ENCODE measurements around the gene TIMM23B.
"Not testable (repeated sequence)": the region's sequence is repeated elsewhere in the genome, so short reads cannot be mapped to it uniquely, and the experiment has no call there.

The TIMM23B gene

DNA sequence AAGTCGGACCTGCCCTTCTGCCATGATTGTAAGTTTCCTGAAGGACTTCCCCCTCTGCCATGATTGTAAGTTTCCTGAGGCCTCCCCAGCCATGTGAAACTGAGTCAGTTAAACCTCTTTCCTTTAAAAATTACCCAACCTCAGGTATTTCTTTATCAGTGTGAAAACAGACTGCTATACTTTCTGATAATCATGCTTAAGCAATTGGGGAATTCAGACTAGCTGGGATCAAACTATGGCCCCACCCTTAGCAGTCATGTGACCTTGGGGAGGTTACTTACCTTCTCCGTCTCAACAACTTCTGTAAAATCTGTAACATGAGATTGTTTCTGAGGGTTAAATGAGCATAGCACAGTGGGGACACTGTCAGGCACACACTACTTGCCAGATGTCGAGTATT lies 45.4 kb downstream of the TIMM23B start:
- not testable (repeated sequence) for DNase-seq

GRCh38 chr10:49988376-49988775 lies 46.5 kb downstream of the TIMM23B start, which contains the start of gene AGAP6:
Gene AGAP6, plus strand, starts transcription at chr10:49988406. Its CDS starts 310 bp downstream, at chr10:49988716.
- DNase-seq = not testable (repeated sequence)

DNA sequence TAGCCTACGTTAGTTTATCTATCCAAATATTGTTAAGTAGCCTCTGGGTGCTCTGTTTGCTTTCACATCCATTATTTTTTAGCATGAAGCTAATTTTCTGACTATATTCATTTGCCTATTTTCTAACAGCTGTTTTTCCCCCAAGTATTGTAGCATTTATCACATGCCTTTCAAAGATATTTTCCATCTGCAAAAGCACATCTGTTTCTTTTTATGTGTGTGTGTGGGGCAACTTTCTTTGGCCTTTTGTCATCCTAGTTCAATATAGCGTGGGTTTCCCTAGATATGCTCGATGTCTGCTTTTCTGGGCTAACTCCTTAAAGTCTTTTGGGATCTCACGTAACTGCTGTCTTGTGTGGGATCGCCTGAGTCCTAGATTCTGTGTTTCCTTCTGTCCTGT lies 53.5 kb downstream of the TIMM23B start:
- not testable (repeated sequence) for DNase-seq

GRCh38 chr10:50014024-50014423 lies 72.2 kb downstream of the TIMM23B start:
- DNase-seq = not testable (repeated sequence)

DNA sequence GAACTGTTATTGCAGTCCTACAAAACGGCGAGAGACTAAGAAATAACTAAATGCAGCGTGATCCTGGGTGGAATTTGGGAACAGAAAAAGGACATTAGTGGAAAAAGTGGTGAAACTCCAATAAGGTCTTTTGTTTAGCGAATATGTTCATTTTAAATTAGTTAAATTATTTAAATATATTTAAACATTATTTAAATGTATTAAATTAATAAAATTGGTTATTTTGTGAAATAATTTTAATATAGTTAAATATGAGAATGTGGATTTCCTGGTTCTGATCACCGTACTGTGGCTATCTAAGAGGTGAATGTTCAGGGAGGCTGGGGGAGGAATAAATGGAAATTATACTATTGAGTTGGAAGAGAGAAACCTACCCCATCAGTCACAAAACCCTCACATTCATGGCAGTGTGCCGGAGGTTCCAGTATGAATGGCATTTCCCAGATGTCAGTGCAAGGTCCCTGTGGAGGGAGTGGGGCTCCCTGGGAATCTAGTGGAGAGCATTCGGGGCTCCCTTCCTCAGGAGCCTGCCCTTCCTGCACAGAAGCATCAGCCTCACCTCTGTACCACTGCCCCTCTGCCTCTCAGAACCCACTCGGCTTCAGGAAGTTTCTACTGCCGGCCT lies 73.9 kb downstream of the TIMM23B start:
- DNase-seq = not testable (repeated sequence)

GRCh38 chr10:50016926-50017325 lies 75.1 kb downstream of the TIMM23B start:
- DNase-seq = not testable (repeated sequence)

GRCh38 chr10:50017646-50018045 lies 75.8 kb downstream of the TIMM23B start:
- not testable (repeated sequence) for DNase-seq

DNA sequence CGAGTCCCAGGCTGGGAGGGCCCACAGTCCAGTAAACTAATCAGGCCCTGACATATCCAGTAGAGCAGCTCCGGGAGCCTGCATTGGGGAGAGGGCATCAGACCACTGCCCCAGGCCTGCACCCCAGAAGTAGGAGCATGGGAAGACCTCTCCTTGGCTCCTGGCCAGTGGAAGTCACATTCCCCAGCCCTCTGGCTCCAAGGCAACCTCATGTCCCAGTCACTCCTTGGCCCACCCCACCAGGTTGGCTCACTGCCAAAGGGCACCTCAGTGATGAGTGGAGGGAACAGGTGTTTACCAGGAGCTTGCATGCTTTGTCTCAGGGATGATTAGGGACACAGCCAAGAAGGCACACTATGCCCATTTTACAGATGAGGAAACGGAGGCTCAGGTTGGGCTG lies 77.4 kb downstream of the TIMM23B start:
- DNase-seq = not testable (repeated sequence)

GRCh38 chr10:50020451-50021024 lies 78.7 kb downstream of the TIMM23B start:
- not testable (repeated sequence) for DNase-seq

DNA sequence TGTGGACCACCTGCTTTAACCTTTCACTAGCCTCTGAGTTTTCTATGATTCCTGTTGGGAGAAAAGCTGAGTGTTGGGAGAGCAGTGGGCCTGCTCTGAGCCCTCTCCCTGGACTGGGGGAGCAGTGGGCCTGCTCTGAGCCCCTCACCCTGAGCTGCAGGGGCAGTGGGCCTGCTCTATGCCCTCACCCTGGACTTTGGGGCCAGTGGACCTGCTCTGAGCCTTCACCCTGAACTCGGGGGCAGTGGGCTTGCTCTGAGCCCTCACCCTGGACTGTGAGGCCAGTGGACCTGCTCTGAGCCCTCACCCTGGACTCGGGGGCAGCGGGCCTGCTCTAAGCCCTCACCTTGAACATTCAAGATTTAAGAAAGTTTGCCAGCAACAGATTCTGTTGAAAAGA lies 79.8 kb downstream of the TIMM23B start:
- no peak for DNase-seq

Data from cerebellar nuclear complex (tissue), 1 donor.